ENCODE measurements around the gene DUSP22. TPM values are rescaled to one million over a fixed set of nuclear protein-coding genes. Genes with fewer than 3 reads are reported as not detected.
"Not testable (repeated sequence)": the region's sequence is repeated elsewhere in the genome, so short reads cannot be mapped to it uniquely, and the experiment has no call there.

Gene DUSP22
- total RNA-seq, 1 experiment from 2014 or later = 34.8 TPM

GRCh38 chr6:324729-325125 lies 32.4 kb downstream of the DUSP22 start:
- Histone ChIP-seq H3K9me3 (ENCODE audit: control insufficient read depth, insufficient read depth, low read depth, low read length) (no peaks in the 10 kb centered on the region), H3K4me1 (ENCODE audit: control insufficient read depth, insufficient read depth, low read length) (no peaks in the 10 kb centered on the region), H3K27me3 (ENCODE audit: control insufficient read depth, insufficient read depth, low read length) (no peaks in the 10 kb centered on the region), H3K36me3 (ENCODE audit: control insufficient read depth, insufficient read depth, low read length) (no peaks in the 10 kb centered on the region), H3K4me3 (ENCODE audit: low read depth in 2 of 2, low read length in 2 of 2) (no peak overlapping the region), H3K27ac (ENCODE audit: low read length) (no peak overlapping the region)
- POLR2A ChIA-PET = no interaction called here
- no TSS peak for BruUV-seq (replicated peaks)
- TF ChIP-seq TCF7L2 (IDR thresholded peaks at IDR 0.05; ENCODE audit: low read depth, low read length) (no peak), SIN3A (IDR thresholded peaks at IDR 0.05; ENCODE audit: borderline replicate concordance, insufficient read depth, low read depth, low read length) (no peak), POLR2AphosphoS5 (IDR thresholded peaks at IDR 0.05; ENCODE audit: low read depth, low read length) (no peak), CTCF (IDR thresholded peaks at IDR 0.05) (no peak), REST (IDR thresholded peaks at IDR 0.05; ENCODE audit: insufficient read depth in 1 of 2, low read depth in 2 of 2, low read length in 1 of 2) (no peak)
- CTCF ChIA-PET = no interaction called here
- no peak for ATAC-seq
- in situ Hi-C loops (cut with HindIII; ENCODE audit: low pct_unique_long_range_greater_than_20kb, low sequenced_read_pairs) (no loop called here), intact Hi-C loops (cut with micrococcal nuclease; ENCODE audit: unreplicated experiment) (no loop called here)
- DNase-seq (ENCODE audit: low read depth, low spot score) = no peak

GRCh38 chr6:325161-325860 lies 33.0 kb downstream of the DUSP22 start:
- H3K9me3 ChIP-seq (ENCODE audit: control insufficient read depth, insufficient read depth, low read depth, low read length); in situ Hi-C loops (cut with HindIII; ENCODE audit: low pct_unique_long_range_greater_than_20kb, low sequenced_read_pairs); H3K27me3 ChIP-seq (ENCODE audit: control insufficient read depth, insufficient read depth, low read length); H3K36me3 ChIP-seq (ENCODE audit: control insufficient read depth, insufficient read depth, low read length); POLR2A ChIA-PET; H3K4me1 ChIP-seq (ENCODE audit: control insufficient read depth, insufficient read depth, low read length); intact Hi-C loops (cut with micrococcal nuclease; ENCODE audit: unreplicated experiment); CTCF ChIA-PET; H3K4me3 ChIP-seq (ENCODE audit: low read depth in 2 of 2, low read length in 2 of 2); H3K27ac ChIP-seq (ENCODE audit: low read length); BruUV-seq (replicated peaks); DNase-seq (ENCODE audit: low read depth, low spot score); ATAC-seq: not testable (repeated sequence)

GRCh38 chr6:326066-326465 lies 33.8 kb downstream of the DUSP22 start:
- H3K9me3 ChIP-seq (ENCODE audit: control insufficient read depth, insufficient read depth, low read depth, low read length); ATAC-seq; H3K27ac ChIP-seq (ENCODE audit: low read length); in situ Hi-C loops (cut with HindIII; ENCODE audit: low pct_unique_long_range_greater_than_20kb, low sequenced_read_pairs); H3K27me3 ChIP-seq (ENCODE audit: control insufficient read depth, insufficient read depth, low read length); POLR2A ChIA-PET; H3K4me1 ChIP-seq (ENCODE audit: control insufficient read depth, insufficient read depth, low read length); H3K36me3 ChIP-seq (ENCODE audit: control insufficient read depth, insufficient read depth, low read length); intact Hi-C loops (cut with micrococcal nuclease; ENCODE audit: unreplicated experiment); BruUV-seq (replicated peaks); CTCF ChIA-PET; DNase-seq (ENCODE audit: low read depth, low spot score); H3K4me3 ChIP-seq (ENCODE audit: low read depth in 2 of 2, low read length in 2 of 2): not testable (repeated sequence)
